ENCODE results near the gene ZWILCH.
"Not testable (repeated sequence)": the region's sequence is repeated elsewhere in the genome, so short reads cannot be mapped to it uniquely, and the experiment has no call there.

Gene ZWILCH

DNA sequence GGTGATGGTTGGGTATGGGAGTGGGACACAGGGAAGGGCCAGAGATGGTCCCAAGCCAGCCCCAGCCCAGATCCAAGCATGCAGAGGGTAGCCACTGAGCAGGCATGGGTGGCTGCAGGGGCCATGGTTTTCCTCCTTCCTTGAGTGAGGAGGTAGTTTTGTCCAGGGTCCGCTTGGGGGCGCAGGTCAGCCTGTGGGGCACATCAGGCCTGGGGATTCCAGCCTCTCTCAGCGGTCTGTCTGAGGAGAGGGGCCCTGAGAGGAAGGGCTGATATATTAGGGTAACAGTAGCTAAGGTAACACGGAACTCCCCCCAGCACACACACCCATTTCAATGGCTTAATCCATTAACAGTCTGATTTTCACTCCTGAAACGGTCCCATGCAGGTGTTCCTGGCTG, 83.4 kb downstream of the ZWILCH start:
- no peak overlapping the region for H3K4me3 ChIP-seq (replicated peaks; ENCODE audit: insufficient read depth, low read length)
- H3K27ac ChIP-seq (replicated peaks), result no peak overlapping the region
- no peaks in the 10 kb centered on the region for H3K27me3 ChIP-seq (ENCODE audit: insufficient read depth, poor library complexity, severe bottlenecking)
- DNase-seq (ENCODE audit: low read depth in 1 of 2, low spot score in 1 of 2), result no peak
- TF ChIP-seq GABPA (IDR thresholded peaks at IDR 0.05; ENCODE audit: low read depth) (no peak), POLR2AphosphoS5 (IDR thresholded peaks at IDR 0.05; ENCODE audit: low read depth) (no peak), SPI1 (IDR thresholded peaks at IDR 0.05; ENCODE audit: borderline replicate concordance, low read depth) (no peak)
- TF ChIP-seq, protein P1, sequence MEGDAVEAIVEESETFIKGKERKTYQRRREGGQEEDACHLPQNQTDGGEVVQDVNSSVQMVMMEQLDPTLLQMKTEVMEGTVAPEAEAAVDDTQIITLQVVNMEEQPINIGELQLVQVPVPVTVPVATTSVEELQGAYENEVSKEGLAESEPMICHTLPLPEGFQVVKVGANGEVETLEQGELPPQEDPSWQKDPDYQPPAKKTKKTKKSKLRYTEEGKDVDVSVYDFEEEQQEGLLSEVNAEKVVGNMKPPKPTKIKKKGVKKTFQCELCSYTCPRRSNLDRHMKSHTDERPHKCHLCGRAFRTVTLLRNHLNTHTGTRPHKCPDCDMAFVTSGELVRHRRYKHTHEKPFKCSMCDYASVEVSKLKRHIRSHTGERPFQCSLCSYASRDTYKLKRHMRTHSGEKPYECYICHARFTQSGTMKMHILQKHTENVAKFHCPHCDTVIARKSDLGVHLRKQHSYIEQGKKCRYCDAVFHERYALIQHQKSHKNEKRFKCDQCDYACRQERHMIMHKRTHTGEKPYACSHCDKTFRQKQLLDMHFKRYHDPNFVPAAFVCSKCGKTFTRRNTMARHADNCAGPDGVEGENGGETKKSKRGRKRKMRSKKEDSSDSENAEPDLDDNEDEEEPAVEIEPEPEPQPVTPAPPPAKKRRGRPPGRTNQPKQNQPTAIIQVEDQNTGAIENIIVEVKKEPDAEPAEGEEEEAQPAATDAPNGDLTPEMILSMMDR (IDR thresholded peaks at IDR 0.05; ENCODE audit: insufficient read depth, low read length), result no peak
- TF ChIP-seq, protein P2, sequence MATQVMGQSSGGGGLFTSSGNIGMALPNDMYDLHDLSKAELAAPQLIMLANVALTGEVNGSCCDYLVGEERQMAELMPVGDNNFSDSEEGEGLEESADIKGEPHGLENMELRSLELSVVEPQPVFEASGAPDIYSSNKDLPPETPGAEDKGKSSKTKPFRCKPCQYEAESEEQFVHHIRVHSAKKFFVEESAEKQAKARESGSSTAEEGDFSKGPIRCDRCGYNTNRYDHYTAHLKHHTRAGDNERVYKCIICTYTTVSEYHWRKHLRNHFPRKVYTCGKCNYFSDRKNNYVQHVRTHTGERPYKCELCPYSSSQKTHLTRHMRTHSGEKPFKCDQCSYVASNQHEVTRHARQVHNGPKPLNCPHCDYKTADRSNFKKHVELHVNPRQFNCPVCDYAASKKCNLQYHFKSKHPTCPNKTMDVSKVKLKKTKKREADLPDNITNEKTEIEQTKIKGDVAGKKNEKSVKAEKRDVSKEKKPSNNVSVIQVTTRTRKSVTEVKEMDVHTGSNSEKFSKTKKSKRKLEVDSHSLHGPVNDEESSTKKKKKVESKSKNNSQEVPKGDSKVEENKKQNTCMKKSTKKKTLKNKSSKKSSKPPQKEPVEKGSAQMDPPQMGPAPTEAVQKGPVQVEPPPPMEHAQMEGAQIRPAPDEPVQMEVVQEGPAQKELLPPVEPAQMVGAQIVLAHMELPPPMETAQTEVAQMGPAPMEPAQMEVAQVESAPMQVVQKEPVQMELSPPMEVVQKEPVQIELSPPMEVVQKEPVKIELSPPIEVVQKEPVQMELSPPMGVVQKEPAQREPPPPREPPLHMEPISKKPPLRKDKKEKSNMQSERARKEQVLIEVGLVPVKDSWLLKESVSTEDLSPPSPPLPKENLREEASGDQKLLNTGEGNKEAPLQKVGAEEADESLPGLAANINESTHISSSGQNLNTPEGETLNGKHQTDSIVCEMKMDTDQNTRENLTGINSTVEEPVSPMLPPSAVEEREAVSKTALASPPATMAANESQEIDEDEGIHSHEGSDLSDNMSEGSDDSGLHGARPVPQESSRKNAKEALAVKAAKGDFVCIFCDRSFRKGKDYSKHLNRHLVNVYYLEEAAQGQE (IDR thresholded peaks at IDR 0.05; ENCODE audit: insufficient replicate concordance, low read depth), result no peak

DNA sequence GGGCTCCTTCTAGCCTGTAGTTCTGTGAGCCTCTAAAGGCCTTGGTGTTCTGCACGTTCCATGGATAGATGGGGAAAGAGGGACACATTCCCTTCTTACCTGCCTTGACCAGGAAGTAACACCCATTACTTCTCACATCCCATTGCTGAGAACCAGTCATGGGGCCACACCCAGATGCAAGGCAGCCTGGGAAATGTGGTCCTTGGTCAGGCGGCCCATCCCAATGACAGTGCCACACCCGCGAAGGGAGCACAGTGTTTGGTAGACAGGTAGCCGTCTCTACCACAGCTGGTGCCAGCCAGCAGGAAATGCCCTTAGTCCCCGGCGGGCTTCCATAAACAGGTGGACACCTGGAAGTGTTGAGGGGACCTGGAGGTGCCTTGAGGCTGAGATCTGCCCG, 83.8 kb downstream of the ZWILCH start:
- no peak for DNase-seq (ENCODE audit: low read depth in 1 of 2, low spot score in 1 of 2)
- Histone ChIP-seq H3K27me3 (ENCODE audit: insufficient read depth, poor library complexity, severe bottlenecking) (no peaks in the 10 kb centered on the region), H3K27ac (replicated peaks) (no peak overlapping the region), H3K4me3 (replicated peaks; ENCODE audit: insufficient read depth, low read length) (no peak overlapping the region)
- TF ChIP-seq POLR2AphosphoS5 (IDR thresholded peaks at IDR 0.05; ENCODE audit: low read depth), result no peak
- no peak for TF ChIP-seq GABPA (IDR thresholded peaks at IDR 0.05; ENCODE audit: low read depth)
- TF ChIP-seq, protein P1 (IDR thresholded peaks at IDR 0.05; ENCODE audit: insufficient read depth, low read length), result no peak
- TF ChIP-seq SPI1 (IDR thresholded peaks at IDR 0.05; ENCODE audit: borderline replicate concordance, low read depth), result no peak
- TF ChIP-seq, protein P2 (IDR thresholded peaks at IDR 0.05; ENCODE audit: insufficient replicate concordance, low read depth), result no peak

DNA sequence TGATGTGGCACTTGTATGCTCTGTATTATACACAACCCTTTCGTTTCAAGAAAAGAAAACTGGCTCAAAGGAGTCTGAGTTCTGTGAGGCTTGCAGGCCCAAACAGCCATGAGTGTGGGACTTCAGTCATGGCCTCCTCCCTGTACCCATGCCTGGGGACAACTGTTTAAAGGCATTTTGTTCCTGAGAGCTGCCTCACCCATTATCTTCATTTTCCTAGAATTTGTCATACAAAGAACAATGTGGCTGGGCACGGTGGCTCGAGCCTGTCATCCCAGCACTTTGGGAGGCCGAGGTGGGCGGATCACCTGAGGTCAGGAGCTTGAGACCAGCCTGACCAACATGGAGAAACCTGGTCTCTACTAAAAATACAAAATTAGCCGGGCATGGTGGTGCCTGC, 84.3 kb downstream of the ZWILCH start:
- not testable (repeated sequence) for DNase-seq (ENCODE audit: low read depth in 1 of 2, low spot score in 1 of 2); H3K27ac ChIP-seq (replicated peaks); H3K4me3 ChIP-seq (replicated peaks; ENCODE audit: insufficient read depth, low read length); H3K27me3 ChIP-seq (ENCODE audit: insufficient read depth, poor library complexity, severe bottlenecking)

- Histone ChIP-seq H3K27ac (replicated peaks) (no peak overlapping the region), H3K27me3 (ENCODE audit: insufficient read depth, poor library complexity, severe bottlenecking) (no peaks in the 10 kb centered on the region), H3K4me3 (replicated peaks; ENCODE audit: insufficient read depth, low read length) (no peak overlapping the region)
- DNase-seq (ENCODE audit: low read depth in 1 of 2, low spot score in 1 of 2), result no peak
- TF ChIP-seq, protein P1 (IDR thresholded peaks at IDR 0.05; ENCODE audit: insufficient read depth, low read length), result no peak
- TF ChIP-seq SPI1 (IDR thresholded peaks at IDR 0.05; ENCODE audit: borderline replicate concordance, low read depth) (no peak), POLR2AphosphoS5 (IDR thresholded peaks at IDR 0.05; ENCODE audit: low read depth) (no peak), GABPA (IDR thresholded peaks at IDR 0.05; ENCODE audit: low read depth) (no peak)
- TF ChIP-seq, protein P2 (IDR thresholded peaks at IDR 0.05; ENCODE audit: insufficient replicate concordance, low read depth), result no peak
Measured at GRCh38 chr15:66590435-66590834, 85.3 kb downstream of the ZWILCH start.
